ENCODE data around the gene ZNF846. TPM values are rescaled to one million over a fixed set of nuclear protein-coding genes. Genes with fewer than 3 reads are reported as not detected.

The ZNF846 gene
- total and polyA plus RNA-seq, 9 of the 15 experiments (the other 6 are each of a cell fraction or from before 2014, with no cell fraction given): 4.1 to 8.7 (median 7.8) TPM

DNA sequence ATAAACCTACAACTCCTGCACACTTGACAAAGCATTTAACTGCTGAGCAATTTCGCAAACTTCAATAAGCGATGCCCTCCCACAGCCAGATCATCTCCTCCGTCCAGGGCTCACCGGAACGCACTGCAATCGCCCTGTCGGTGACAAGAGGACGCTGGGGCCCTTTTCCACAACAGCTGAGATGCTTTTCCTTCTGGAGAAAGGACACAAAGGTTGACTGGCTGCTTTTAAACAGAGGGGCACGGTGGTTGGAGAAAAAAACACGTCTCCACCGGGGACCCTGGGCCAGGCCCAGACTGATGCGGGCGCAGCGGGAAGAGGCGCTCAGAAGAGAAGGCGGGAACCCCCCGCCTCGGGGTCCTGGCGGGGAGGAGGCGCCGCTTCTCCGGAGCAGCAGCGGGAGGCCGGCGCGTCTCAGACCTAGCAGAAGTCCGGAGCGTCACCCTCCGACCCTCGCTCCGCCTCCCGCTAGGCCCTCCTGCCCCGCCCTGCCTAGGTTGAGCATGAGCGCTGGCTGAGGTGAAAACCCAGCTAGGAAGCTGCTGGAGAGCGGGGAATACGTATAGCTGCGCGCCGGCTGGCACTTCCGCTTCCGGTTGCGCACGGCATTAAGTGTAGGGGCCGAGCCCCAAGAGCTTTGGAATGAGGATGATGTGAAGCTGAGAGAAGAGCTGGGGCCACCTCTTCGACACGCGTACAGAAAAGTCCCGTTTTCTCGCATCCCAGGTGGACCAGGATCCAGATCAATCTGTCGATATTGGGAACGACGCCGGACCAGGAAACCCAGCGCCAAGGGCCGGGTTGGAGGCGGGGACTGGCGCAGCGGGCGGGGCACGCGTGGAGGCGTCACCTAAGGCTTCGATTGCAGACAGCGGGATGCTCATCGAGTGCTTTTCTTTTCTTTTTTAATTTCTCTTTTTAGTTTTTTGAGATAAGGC, at the start of gene ZNF846 (continued):
- TF ChIP-seq, protein P1, sequence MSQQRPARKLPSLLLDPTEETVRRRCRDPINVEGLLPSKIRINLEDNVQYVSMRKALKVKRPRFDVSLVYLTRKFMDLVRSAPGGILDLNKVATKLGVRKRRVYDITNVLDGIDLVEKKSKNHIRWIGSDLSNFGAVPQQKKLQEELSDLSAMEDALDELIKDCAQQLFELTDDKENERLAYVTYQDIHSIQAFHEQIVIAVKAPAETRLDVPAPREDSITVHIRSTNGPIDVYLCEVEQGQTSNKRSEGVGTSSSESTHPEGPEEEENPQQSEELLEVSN (IDR thresholded peaks at IDR 0.05; ENCODE audit: borderline replicate concordance in 1 of 2, extremely low read depth in 1 of 2, insufficient read depth in 1 of 2, insufficient read length in 1 of 2, low read depth in 1 of 2, low read length in 1 of 2, poor library complexity in 1 of 2, severe bottlenecking in 1 of 2): peak; percentile 67 to 76
- TF ChIP-seq MEF2A (IDR thresholded peaks at IDR 0.05; ENCODE audit: control insufficient read depth, low read depth, low read length): no peak
- TF ChIP-seq, protein P2, sequence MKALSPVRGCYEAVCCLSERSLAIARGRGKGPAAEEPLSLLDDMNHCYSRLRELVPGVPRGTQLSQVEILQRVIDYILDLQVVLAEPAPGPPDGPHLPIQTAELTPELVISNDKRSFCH (CRISPR knock-in tag; IDR thresholded peaks at IDR 0.05): no peak
- TF ChIP-seq, protein P2 (tag; IDR thresholded peaks at IDR 0.05): peak; percentile 75
- TF ChIP-seq, protein P3, sequence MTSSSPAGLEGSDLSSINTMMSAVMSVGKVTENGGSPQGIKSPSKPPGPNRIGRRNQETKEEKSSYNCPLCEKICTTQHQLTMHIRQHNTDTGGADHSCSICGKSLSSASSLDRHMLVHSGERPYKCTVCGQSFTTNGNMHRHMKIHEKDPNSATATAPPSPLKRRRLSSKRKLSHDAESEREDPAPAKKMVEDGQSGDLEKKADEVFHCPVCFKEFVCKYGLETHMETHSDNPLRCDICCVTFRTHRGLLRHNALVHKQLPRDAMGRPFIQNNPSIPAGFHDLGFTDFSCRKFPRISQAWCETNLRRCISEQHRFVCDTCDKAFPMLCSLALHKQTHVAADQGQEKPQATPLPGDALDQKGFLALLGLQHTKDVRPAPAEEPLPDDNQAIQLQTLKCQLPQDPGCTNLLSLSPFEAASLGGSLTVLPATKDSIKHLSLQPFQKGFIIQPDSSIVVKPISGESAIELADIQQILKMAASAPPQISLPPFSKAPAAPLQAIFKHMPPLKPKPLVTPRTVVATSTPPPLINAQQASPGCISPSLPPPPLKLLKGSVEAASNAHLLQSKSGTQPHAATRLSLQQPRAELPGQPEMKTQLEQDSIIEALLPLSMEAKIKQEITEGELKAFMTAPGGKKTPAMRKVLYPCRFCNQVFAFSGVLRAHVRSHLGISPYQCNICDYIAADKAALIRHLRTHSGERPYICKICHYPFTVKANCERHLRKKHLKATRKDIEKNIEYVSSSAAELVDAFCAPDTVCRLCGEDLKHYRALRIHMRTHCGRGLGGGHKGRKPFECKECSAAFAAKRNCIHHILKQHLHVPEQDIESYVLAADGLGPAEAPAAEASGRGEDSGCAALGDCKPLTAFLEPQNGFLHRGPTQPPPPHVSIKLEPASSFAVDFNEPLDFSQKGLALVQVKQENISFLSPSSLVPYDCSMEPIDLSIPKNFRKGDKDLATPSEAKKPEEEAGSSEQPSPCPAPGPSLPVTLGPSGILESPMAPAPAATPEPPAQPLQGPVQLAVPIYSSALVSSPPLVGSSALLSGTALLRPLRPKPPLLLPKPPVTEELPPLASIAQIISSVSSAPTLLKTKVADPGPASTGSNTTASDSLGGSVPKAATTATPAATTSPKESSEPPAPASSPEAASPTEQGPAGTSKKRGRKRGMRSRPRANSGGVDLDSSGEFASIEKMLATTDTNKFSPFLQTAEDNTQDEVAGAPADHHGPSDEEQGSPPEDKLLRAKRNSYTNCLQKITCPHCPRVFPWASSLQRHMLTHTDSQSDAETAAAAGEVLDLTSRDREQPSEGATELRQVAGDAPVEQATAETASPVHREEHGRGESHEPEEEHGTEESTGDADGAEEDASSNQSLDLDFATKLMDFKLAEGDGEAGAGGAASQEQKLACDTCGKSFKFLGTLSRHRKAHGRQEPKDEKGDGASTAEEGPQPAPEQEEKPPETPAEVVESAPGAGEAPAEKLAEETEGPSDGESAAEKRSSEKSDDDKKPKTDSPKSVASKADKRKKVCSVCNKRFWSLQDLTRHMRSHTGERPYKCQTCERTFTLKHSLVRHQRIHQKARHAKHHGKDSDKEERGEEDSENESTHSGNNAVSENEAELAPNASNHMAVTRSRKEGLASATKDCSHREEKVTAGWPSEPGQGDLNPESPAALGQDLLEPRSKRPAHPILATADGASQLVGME (CRISPR knock-in tag; IDR thresholded peaks at IDR 0.05): peak; percentile 62; the same call in 1 of the 2 replicates
- no peak for TF ChIP-seq CBX2 (IDR thresholded peaks at IDR 0.05; ENCODE audit: insufficient read depth, low read length, poor library complexity, severe bottlenecking)
- TF ChIP-seq MAFG (tag; conservative IDR thresholded peaks at IDR 0.05): no peak
- TF ChIP-seq STAT5A (IDR thresholded peaks at IDR 0.05; ENCODE audit: borderline replicate concordance, low read length): peak; percentile 9; the same call in 1 of the 2 replicates
- peak; percentile 44 for TF ChIP-seq EP300 (IDR thresholded peaks at IDR 0.05; ENCODE audit: low read length)
- TF ChIP-seq KDM5B (IDR thresholded peaks at IDR 0.05; ENCODE audit: insufficient replicate concordance, low read depth, low read length): peak; percentile 69
- TF ChIP-seq TRIM24 (IDR thresholded peaks at IDR 0.05): peak in 1 of 2 experiments; percentile 97; a peak in 2 of 4 replicates
- TF ChIP-seq CBX8 (IDR thresholded peaks at IDR 0.05; ENCODE audit: borderline replicate concordance, extremely low read depth, low read depth, low read length, poor library complexity, severe bottlenecking): no peak
- peak; percentile 68 for TF ChIP-seq ETV1 (tag; conservative IDR thresholded peaks at IDR 0.05; ENCODE audit: low read depth)
- peak; percentile 71; the same call in 1 of the 2 replicates for TF ChIP-seq XRCC5 (IDR thresholded peaks at IDR 0.05; ENCODE audit: low read depth, low read length)
- peak in 1 of 2 experiments; percentile 82; a peak in 2 of 4 replicates for TF ChIP-seq TEAD1 (CRISPR knock-in tag; IDR thresholded peaks at IDR 0.05)
- no peak for TF ChIP-seq ZNF445 (CRISPR knock-in tag; IDR thresholded peaks at IDR 0.05; ENCODE audit: low read depth)
- no peak for TF ChIP-seq ZNF668 (CRISPR knock-in tag; IDR thresholded peaks at IDR 0.05)
- TF ChIP-seq FOXA3 (CRISPR knock-in tag; conservative IDR thresholded peaks at IDR 0.05 in 1 of 2, IDR thresholded peaks at IDR 0.05 in 1 of 2): peak in 1 of 2 experiments; percentile 12; a peak in 1 of 4 replicates

Data from K562 (cell line).